Panc1 (cell line): ENCODE results near the gene PDE10A. TPM values are rescaled to one million over a fixed set of nuclear protein-coding genes. Genes with fewer than 3 reads are reported as not detected.
"Not testable (repeated sequence)": the region's sequence is repeated elsewhere in the genome, so short reads cannot be mapped to it uniquely, and the experiment has no call there.

Source experiments
- ATAC-seq: fragments of 200-7000 bp; cut with Tn5 transposase; 2 replicates; pipeline ENCODE4 v1.9.1; 2020; ENCODE audit warnings: mild to moderate bottlenecking, moderate library complexity
- BruUV-seq: library from RNA; stranded (reverse); fragments of 400-500 nt; replicated peaks from 2 replicates; lab custom pipeline; 2021; lab: Mats Ljungman, UMichigan
- CTCF ChIA-PET: fragments of 300-600 bp; sonication (Branson Sonifier 250); formaldehyde crosslinking; loops from one replicate; lab custom pipeline; 2022; ENCODE audit warnings: antibody characterized with exemption; lab: Charles Lee
- POLR2A ChIA-PET: fragments of 300-600 bp; sonication (Branson Sonifier 250); formaldehyde crosslinking; loops from one replicate; lab custom pipeline; 2022; ENCODE audit warnings: antibody characterized with exemption; lab: Charles Lee
- DNase-seq: peaks from one replicate; pipeline ENCODE4 v3.0.0-alpha.2; 2010; ENCODE audit warnings: low read depth, low spot score
- H3K27ac ChIP-seq: 2 replicates; pipeline ENCODE4 v1.5.1; 2011; ENCODE audit warnings: mild to moderate bottlenecking, low read length, inconsistent platforms
- H3K27me3 ChIP-seq: fragments of 200-500 bp; sonication (Bioruptor generic); 2 replicates; pipeline ENCODE4 v1.6.0; 2014; ENCODE audit warnings: low read length, inconsistent platforms; ENCODE audit not compliant: control insufficient read depth, insufficient read depth
- H3K36me3 ChIP-seq: fragments of 200-500 bp; sonication (Bioruptor generic); 2 replicates; pipeline ENCODE4 v1.5.1; 2014; ENCODE audit warnings: inconsistent platforms, mild to moderate bottlenecking, low read length, moderate library complexity; ENCODE audit not compliant: control insufficient read depth, insufficient read depth
- H3K4me1 ChIP-seq: 2 replicates; pipeline ENCODE4 v1.5.1; 2011; ENCODE audit warnings: inconsistent platforms, mild to moderate bottlenecking, low read length, moderate library complexity; ENCODE audit not compliant: control insufficient read depth, insufficient read depth
- H3K4me3 ChIP-seq, 2 experiments: 2 replicates each; pipeline ENCODE4 v1.5.1; 2011 to 2012; ENCODE audit warnings: low read depth in 2 of 2, low read length in 2 of 2, mild to moderate bottlenecking in 2 of 2, inconsistent platforms in 1 of 2, moderate library complexity in 1 of 2
- H3K9me3 ChIP-seq: fragments of 200-500 bp; sonication (Bioruptor generic); 2 replicates; pipeline ENCODE4 v1.5.1; 2014; ENCODE audit warnings: low read depth, mild to moderate bottlenecking, inconsistent platforms, low read length, moderate library complexity; ENCODE audit not compliant: control insufficient read depth, insufficient read depth
- POLR2AphosphoS5 ChIP-seq: IDR thresholded peaks from 2 replicates; pipeline ENCODE4 v1.6.1; 2012; ENCODE audit warnings: mild to moderate bottlenecking, low read depth, low read length, moderate library complexity
- SIN3A ChIP-seq: IDR thresholded peaks from 2 replicates; pipeline ENCODE4 v1.6.1; 2012; ENCODE audit warnings: low read depth, mild to moderate bottlenecking, low read length, moderate library complexity, borderline replicate concordance; ENCODE audit not compliant: insufficient read depth
- TCF7L2 ChIP-seq: IDR thresholded peaks from 2 replicates; pipeline ENCODE4 v1.6.1; 2011; ENCODE audit warnings: mild to moderate bottlenecking, low read depth, low read length, inconsistent platforms
- in situ Hi-C: cut with HindIII; loops from 2 replicates; pipeline ENCODE4 v1.10.0; 2016; ENCODE audit warnings: low sequenced_read_pairs, low pct_unique_long_range_greater_than_20kb
- intact Hi-C: fragments of 100-400 bp; cut with micrococcal nuclease; formaldehyde crosslinking; loops from one replicate; pipeline ENCODE4 v1.10.0; 2022; ENCODE audit not compliant: unreplicated experiment
- total RNA-seq: library from RNA; stranded (reverse); gene quantifications from one replicate; pipeline ENCODE4 v1.2.1, GENCODE V29; 2021; ENCODE audit not compliant: unreplicated experiment
- TF ChIP-seq, protein P1 (sequence below): fragments of 450-650 bp; IDR thresholded peaks from 2 replicates; pipeline ENCODE4 v1.5.1; 2017; ENCODE audit warnings: mild to moderate bottlenecking
- TF ChIP-seq, protein P2 (sequence below), 2 experiments: IDR thresholded peaks; 2 replicates each; pipeline ENCODE4 v1.6.1; 2011 to 2012; ENCODE audit warnings: low read depth in 2 of 2, control low read depth in 1 of 2, low read length in 1 of 2, mild to moderate bottlenecking in 1 of 2, moderate library complexity in 1 of 2; ENCODE audit not compliant: insufficient read depth in 1 of 2

The PDE10A gene
- total RNA-seq, 1 experiment from 2014 or later, result 27.8 TPM

DNA sequence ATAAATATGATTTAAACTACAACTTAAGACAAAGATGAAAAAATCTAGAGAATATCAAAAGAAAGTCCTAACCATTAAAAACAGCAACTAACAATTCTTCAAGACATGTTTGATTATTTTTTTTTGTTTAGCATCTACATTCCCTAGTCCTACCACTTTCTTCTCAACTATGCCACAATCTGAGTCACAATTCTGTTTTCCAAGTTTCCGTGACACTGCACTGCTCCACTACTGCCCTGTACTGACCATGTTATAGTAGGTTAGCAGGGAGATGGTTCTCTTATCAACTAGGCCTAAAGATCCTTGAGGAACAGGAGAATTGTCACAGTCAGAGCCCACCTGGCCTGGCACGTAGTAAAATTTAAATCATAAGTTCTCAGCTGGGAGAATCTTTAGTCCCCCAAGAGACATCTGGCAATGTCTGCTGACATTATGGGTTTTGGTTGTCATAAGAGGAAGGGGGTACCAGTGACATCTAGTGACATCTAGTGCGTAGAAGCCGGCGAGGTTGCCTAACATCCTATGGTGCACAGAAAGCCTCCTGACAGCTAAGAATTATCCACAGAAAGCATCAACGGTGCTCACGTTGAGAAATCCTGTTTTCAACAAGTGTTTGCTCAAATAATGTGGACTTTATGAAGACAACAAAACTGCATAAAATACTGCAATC lies 100.5 kb downstream of the PDE10A start:
- Histone ChIP-seq H3K9me3 (peaks cover 28% of the 10 kb centered on the region; the same call in 1 of the 2 replicates), H3K27ac (peak overlapping the region; percentile 45; the same call in 1 of the 2 replicates), H3K4me3 (no peak overlapping the region), H3K27me3 (no peaks in the 10 kb centered on the region), H3K4me1 (no peaks in the 10 kb centered on the region; the same call in 1 of the 2 replicates), H3K36me3 (no peaks in the 10 kb centered on the region)
- ATAC-seq, result no peak; the same call in 1 of the 2 replicates
- CTCF ChIA-PET, result no interaction called here
- TF ChIP-seq TCF7L2, result no peak
- TF ChIP-seq, protein P1, sequence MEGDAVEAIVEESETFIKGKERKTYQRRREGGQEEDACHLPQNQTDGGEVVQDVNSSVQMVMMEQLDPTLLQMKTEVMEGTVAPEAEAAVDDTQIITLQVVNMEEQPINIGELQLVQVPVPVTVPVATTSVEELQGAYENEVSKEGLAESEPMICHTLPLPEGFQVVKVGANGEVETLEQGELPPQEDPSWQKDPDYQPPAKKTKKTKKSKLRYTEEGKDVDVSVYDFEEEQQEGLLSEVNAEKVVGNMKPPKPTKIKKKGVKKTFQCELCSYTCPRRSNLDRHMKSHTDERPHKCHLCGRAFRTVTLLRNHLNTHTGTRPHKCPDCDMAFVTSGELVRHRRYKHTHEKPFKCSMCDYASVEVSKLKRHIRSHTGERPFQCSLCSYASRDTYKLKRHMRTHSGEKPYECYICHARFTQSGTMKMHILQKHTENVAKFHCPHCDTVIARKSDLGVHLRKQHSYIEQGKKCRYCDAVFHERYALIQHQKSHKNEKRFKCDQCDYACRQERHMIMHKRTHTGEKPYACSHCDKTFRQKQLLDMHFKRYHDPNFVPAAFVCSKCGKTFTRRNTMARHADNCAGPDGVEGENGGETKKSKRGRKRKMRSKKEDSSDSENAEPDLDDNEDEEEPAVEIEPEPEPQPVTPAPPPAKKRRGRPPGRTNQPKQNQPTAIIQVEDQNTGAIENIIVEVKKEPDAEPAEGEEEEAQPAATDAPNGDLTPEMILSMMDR, result peak; percentile 22
- intact Hi-C loops, result no loop called here
- POLR2A ChIA-PET, result interaction anchor here (0.9 kb wide), 1 partner anchor 11 kb away, joined by 16 read pairs; no protein-coding TSS in a partner anchor
- DNase-seq, result no peak
- in situ Hi-C loops, result no loop called here
- no TSS peak for BruUV-seq

DNA sequence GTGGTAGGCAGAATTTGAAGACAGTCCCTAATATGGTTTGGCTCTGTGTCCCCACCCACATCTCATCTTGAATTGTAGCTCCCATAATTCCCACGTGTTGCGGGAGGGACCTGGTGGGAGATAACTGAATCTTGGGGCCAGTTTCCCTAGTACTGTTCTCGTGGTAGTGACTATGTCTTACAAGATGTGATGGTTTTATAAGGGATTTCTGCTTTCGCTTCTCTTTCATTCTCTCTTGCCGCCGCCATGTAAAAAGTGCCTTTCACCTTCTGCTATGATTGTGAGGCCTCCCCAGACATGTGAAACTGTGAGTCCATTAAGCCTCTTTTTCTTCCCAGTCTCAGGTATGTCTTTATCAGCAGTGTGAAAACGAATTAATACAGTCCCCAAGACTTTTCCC lies 103.4 kb downstream of the PDE10A start:
- TF ChIP-seq, protein P1, result no peak
- TF ChIP-seq, protein P2, sequence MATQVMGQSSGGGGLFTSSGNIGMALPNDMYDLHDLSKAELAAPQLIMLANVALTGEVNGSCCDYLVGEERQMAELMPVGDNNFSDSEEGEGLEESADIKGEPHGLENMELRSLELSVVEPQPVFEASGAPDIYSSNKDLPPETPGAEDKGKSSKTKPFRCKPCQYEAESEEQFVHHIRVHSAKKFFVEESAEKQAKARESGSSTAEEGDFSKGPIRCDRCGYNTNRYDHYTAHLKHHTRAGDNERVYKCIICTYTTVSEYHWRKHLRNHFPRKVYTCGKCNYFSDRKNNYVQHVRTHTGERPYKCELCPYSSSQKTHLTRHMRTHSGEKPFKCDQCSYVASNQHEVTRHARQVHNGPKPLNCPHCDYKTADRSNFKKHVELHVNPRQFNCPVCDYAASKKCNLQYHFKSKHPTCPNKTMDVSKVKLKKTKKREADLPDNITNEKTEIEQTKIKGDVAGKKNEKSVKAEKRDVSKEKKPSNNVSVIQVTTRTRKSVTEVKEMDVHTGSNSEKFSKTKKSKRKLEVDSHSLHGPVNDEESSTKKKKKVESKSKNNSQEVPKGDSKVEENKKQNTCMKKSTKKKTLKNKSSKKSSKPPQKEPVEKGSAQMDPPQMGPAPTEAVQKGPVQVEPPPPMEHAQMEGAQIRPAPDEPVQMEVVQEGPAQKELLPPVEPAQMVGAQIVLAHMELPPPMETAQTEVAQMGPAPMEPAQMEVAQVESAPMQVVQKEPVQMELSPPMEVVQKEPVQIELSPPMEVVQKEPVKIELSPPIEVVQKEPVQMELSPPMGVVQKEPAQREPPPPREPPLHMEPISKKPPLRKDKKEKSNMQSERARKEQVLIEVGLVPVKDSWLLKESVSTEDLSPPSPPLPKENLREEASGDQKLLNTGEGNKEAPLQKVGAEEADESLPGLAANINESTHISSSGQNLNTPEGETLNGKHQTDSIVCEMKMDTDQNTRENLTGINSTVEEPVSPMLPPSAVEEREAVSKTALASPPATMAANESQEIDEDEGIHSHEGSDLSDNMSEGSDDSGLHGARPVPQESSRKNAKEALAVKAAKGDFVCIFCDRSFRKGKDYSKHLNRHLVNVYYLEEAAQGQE (IDR thresholded peaks at IDR 0.05; ENCODE audit: insufficient read depth in 1 of 2, low read depth in 2 of 2, low read length in 1 of 2), result no peak
- no peak for TF ChIP-seq TCF7L2
- no peak for TF ChIP-seq SIN3A
- no peak for TF ChIP-seq POLR2AphosphoS5
- intact Hi-C loops (no loop called here), in situ Hi-C loops (no loop called here)
- Histone ChIP-seq H3K27me3 (no peaks in the 10 kb centered on the region), H3K4me1 (peaks cover 17% of the 10 kb centered on the region), H3K9me3 (peaks cover 14% of the 10 kb centered on the region; the same call in 1 of the 2 replicates), H3K4me3 (no peak overlapping the region), H3K36me3 (no peaks in the 10 kb centered on the region), H3K27ac (no peak overlapping the region)
- ATAC-seq (no peak), DNase-seq (no peak)
- ChIA-PET CTCF (no interaction called here), POLR2A (no interaction called here)
- BruUV-seq, result no TSS peak

DNA sequence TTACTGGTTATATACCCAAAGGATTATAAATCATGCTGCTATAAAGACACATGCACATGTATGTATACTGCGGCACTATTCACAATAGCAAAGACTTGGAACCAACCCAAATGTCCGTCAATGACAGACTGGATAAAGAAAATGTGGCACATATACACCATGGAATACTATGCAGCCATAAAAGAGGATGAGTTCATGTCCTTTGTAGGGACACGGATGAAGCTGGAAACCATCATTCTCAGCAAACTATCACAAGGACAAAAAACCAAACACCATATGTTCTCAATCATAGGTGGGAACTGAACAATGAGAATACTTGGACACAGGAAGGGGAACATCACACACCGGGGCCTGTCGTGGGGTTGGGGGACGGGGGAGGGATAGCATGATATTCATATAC lies 104.9 kb downstream of the PDE10A start:
- H3K27me3 ChIP-seq, ATAC-seq, intact Hi-C loops, in situ Hi-C loops, POLR2A ChIA-PET, BruUV-seq, DNase-seq, H3K27ac ChIP-seq, H3K36me3 ChIP-seq, CTCF ChIA-PET, H3K4me3 ChIP-seq: not testable (repeated sequence)
- Histone ChIP-seq H3K9me3 (peaks cover 14% of the 10 kb centered on the region; the same call in 1 of the 2 replicates), H3K4me1 (peaks cover 26% of the 10 kb centered on the region)
